ENCODE data around the gene APBB2.

The APBB2 gene

DNA sequence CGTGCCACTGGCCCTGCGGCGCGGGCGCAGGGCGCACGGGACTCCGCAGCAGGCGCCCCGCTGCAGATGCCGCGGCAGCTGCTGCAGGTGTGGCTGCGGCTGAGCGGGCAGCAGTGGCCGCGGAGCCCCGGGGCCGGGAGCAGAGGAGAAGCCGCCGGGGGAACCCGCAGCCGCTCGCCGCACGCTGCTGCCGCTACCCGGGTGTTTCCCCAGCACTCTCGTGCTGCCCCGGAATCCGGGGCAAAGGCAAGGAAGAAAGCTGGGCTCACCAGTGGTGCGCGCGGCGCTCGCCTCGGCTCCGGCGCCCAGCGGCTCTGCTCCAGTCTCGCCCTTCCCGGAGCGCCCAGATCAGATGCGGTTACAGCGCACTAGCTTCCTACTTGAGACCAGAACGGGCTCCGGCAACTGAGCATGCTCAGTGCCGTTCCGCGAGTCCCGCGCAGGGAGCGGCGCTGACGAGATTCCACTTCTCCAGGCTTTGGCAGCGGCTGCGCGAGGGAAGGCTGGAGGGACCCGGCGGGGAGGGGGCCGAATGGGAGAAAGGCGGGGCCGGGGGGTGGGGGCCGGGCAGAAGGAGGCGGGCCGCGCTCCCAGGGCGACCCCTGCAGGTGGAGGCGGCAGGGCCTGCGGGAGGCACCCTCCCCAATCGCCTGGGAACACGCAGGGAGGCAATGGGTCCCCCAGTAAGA, at the start of gene APBB2:
TSS of gene APBB2 (minus strand) at position 407 of the 689 bp plus-strand sequence. CDS start 181,288 bp downstream, outside the sequence.
- TF ChIP-seq, protein P1, sequence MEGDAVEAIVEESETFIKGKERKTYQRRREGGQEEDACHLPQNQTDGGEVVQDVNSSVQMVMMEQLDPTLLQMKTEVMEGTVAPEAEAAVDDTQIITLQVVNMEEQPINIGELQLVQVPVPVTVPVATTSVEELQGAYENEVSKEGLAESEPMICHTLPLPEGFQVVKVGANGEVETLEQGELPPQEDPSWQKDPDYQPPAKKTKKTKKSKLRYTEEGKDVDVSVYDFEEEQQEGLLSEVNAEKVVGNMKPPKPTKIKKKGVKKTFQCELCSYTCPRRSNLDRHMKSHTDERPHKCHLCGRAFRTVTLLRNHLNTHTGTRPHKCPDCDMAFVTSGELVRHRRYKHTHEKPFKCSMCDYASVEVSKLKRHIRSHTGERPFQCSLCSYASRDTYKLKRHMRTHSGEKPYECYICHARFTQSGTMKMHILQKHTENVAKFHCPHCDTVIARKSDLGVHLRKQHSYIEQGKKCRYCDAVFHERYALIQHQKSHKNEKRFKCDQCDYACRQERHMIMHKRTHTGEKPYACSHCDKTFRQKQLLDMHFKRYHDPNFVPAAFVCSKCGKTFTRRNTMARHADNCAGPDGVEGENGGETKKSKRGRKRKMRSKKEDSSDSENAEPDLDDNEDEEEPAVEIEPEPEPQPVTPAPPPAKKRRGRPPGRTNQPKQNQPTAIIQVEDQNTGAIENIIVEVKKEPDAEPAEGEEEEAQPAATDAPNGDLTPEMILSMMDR (IDR thresholded peaks at IDR 0.05; ENCODE audit: low read depth, low read length, missing control alignments) = peak; percentile 71
- peak; percentile 93 for DNase-seq (ENCODE audit: low read depth)
- in situ Hi-C loops (cut with HindIII; ENCODE audit: low sequenced_read_pairs) = no loop called here

DNA sequence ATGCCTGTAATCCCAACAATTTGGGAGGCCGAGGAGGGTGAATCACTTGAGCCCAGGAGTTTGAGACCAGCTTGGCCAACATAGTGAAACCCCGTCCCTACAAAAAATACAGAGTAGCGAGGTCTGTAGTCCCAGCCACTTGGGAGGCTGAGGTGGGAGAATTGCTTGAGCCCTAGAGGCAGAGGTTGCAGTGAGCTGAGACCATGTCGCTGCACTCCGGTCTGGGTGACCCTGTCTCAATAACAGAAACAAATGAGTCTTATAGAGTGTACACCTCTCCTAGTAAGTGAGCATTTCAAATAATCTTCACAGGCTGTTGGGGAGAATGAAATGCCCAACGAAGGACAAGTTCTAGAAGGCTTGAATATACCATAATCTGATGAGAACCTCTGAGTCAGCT, 47.9 kb upstream of the APBB2 start:
- DNase-seq (ENCODE audit: low read depth) = no peak
- in situ Hi-C loops (cut with HindIII; ENCODE audit: low sequenced_read_pairs) = no loop called here
- H3K4me3 ChIP-seq (ENCODE audit: low read depth, low read length) = no peak overlapping the region
- TF ChIP-seq, protein P1 (IDR thresholded peaks at IDR 0.05; ENCODE audit: low read depth, low read length, missing control alignments) = no peak

More for the DNA sequence above, at the start of gene APBB2:
- H3K4me3 ChIP-seq (ENCODE audit: low read depth, low read length) = peak within 1 kb of the TSS; percentile 99

DNA sequence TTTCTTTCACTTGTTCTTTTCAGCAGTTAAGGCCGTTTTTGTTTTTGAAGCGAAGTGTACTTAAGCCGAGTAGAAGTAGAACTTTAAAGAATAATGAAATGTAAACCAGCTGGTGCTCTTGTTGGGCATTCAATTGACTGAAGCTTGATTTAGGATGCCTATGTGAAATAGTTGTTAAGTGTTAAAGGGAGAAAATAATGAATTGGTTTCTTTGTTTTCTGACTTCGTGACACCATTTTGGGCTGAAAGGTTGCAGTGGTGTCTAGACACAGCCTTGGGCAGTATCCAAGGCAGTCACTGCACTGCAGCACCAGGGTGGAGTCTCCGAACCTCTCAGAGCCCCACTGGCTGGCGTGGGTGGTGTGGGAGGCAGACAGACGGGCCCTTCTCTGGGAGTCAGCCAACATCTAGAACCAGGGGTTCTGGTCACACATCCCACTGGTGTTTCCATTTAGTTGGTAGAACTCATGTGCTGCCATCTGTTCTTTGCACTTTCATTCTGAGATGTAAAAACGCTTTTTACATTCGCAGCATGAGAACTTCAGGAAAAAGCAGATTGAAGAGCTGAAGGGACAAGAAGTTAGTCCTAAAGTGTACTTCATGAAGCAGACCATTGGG, 45.9 kb upstream of the APBB2 start:
- TF ChIP-seq, protein P1 (IDR thresholded peaks at IDR 0.05; ENCODE audit: low read depth, low read length, missing control alignments) = no peak
- in situ Hi-C loops (cut with HindIII; ENCODE audit: low sequenced_read_pairs) = no loop called here

DNA sequence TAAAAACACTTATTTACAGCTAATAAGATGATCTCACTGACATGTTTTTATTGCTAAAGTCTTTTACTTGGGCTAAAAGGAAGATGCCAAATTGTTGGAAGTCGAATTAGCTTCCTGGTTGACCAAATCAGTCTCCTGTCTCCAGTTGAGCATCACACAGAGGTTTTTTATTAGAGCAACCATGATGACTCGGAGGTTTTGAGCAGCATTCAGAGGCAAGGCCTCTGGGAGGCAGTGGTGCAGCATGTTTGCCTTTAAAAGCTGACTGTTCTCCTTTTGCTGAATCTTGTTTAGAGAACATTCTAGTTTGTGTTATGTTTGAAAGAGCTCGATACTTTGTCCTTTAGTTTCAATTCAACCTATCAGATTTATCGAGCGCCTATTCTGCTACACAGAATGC, 44.4 kb upstream of the APBB2 start:
- TF ChIP-seq, protein P1 (IDR thresholded peaks at IDR 0.05; ENCODE audit: low read depth, low read length, missing control alignments) = peak; percentile 58
- in situ Hi-C loops (cut with HindIII; ENCODE audit: low sequenced_read_pairs) = no loop called here

More for the DNA sequence above, 45.9 kb upstream of the APBB2 start:
- DNase-seq (ENCODE audit: low read depth) = no peak
- H3K4me3 ChIP-seq (ENCODE audit: low read depth, low read length) = no peak overlapping the region

DNA sequence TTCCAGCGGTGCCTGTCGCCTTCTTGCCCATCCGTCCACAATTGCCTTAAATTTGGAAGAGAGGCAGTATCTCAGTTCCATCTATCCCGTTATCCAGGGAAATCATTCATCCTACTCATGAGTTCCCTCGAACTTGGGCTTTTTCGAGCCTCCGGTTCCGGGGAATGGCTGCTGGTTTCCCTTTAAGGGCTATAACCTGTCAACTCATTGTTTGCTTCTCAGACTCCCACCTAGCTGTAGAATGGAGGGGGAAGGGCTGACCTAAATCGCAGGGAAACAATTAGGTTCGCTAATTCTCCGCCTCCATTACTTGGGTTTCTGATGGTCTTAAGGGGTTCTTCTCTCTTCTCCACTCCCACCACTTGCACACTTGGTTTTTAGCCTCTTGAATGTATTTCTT, 43.6 kb upstream of the APBB2 start:
- TF ChIP-seq, protein P1 (IDR thresholded peaks at IDR 0.05; ENCODE audit: low read depth, low read length, missing control alignments) = no peak
- H3K4me3 ChIP-seq (ENCODE audit: low read depth, low read length) = peak overlapping the region; percentile 75
- in situ Hi-C loops (cut with HindIII; ENCODE audit: low sequenced_read_pairs) = no loop called here
- DNase-seq (ENCODE audit: low read depth) = no peak

More for the DNA sequence above, 44.4 kb upstream of the APBB2 start:
- peak overlapping the region; percentile 75 for H3K4me3 ChIP-seq (ENCODE audit: low read depth, low read length)
- peak; percentile 40 for DNase-seq (ENCODE audit: low read depth)

DNA sequence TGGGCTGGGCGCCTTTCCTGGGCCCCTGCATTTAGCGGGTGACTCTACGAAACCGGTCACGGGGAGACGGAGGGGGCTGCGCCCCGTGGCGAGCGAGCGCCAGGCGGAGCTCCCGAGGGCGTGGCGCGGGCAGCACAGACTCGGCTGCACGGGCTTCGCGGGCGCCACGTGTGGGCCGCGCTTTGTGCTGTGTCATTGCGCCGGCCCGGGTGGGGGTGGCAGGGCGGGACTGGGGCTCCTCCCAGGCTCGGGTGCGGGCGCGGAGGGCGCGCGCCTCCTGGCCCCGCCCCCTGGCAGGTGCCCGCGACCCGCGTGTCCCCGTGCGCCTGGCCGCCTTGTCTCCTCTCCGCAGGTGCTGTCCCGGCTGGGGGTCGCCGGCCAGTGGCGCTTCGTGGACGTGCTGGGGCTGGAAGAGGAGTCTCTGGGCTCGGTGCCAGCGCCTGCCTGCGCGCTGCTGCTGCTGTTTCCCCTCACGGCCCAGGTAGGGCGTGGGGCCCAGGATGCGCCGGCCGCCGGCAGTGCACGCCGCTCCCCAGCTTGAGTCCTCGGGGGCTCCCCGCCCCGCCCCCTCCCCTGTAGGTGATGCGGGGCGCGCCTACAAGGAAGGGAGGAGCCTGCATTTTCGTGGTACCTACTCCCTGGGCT, 43.0 kb upstream of the APBB2 start:
- DNase-seq (ENCODE audit: low read depth) = no peak
- in situ Hi-C loops (cut with HindIII; ENCODE audit: low sequenced_read_pairs) = no loop called here
- H3K4me3 ChIP-seq (ENCODE audit: low read depth, low read length) = peak overlapping the region; percentile 75
- TF ChIP-seq, protein P1 (IDR thresholded peaks at IDR 0.05; ENCODE audit: low read depth, low read length, missing control alignments) = no peak
